ENCODE data around the gene SH3PXD2A.

The SH3PXD2A gene

GRCh38 chr10:103677486-103678177 lies 177.7 kb downstream of the SH3PXD2A start:
- peaks cover 10% of the 10 kb centered on the region for H3K4me1 ChIP-seq
- no peak for DNase-seq
- H3K36me3 ChIP-seq: no peaks in the 10 kb centered on the region
- H3K9me3 ChIP-seq: no peaks in the 10 kb centered on the region
- H3K27me3 ChIP-seq: no peaks in the 10 kb centered on the region
- peak overlapping the region; percentile 51 for H3K4me3 ChIP-seq (ENCODE audit: low read depth, low read length)
- TF ChIP-seq, protein P1, sequence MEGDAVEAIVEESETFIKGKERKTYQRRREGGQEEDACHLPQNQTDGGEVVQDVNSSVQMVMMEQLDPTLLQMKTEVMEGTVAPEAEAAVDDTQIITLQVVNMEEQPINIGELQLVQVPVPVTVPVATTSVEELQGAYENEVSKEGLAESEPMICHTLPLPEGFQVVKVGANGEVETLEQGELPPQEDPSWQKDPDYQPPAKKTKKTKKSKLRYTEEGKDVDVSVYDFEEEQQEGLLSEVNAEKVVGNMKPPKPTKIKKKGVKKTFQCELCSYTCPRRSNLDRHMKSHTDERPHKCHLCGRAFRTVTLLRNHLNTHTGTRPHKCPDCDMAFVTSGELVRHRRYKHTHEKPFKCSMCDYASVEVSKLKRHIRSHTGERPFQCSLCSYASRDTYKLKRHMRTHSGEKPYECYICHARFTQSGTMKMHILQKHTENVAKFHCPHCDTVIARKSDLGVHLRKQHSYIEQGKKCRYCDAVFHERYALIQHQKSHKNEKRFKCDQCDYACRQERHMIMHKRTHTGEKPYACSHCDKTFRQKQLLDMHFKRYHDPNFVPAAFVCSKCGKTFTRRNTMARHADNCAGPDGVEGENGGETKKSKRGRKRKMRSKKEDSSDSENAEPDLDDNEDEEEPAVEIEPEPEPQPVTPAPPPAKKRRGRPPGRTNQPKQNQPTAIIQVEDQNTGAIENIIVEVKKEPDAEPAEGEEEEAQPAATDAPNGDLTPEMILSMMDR (IDR thresholded peaks at IDR 0.05; ENCODE audit: low read depth, low read length): no peak

- no peaks in the 10 kb centered on the region for H3K27me3 ChIP-seq
- TF ChIP-seq, protein P1 (IDR thresholded peaks at IDR 0.05; ENCODE audit: low read depth, low read length): no peak
- H3K4me1 ChIP-seq: peaks cover 10% of the 10 kb centered on the region
- no peaks in the 10 kb centered on the region for H3K9me3 ChIP-seq
- H3K36me3 ChIP-seq: no peaks in the 10 kb centered on the region
- DNase-seq: no peak
- no peak overlapping the region for H3K4me3 ChIP-seq (ENCODE audit: low read depth, low read length)
Measured at GRCh38 chr10:103676851-103677417, 178.4 kb downstream of the SH3PXD2A start.

DNA sequence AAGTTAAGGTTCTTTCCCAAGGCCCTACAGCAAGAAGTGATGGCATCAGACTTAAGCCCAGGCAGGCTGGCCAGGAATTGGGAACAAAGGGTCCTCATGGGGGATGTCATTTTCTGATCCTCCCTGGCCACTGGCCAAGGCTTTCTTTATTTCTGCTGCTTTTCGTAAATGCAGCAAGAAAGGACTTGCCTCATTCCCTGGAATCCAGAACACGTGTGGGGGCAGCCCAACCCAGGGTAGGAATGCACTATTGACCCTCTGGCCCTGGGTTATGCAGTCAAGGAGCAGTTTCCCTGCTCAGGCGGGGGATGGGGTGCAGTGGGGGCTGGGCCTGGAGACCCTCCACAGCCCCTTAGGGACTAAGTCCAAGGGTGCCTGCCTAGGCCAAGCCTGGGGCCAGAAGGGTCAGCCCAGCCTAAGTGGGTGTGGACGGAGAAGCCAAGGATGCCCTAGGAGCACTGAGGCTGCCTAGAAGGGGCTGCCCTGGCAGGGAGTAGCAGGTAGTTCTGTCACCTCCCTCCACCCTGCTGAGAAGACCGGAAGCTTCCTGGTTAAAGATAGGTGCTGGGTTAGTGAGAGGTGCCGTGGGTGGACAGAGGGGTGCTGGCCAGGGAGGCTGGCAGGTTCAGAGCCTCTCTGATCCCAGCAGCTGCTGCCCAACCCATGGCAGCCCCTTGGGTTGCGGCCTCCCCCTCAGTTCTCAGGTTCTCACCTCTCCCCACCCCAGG lies 179.2 kb downstream of the SH3PXD2A start:
- TF ChIP-seq, protein P1 (IDR thresholded peaks at IDR 0.05; ENCODE audit: low read depth, low read length): no peak
- DNase-seq: no peak
- Histone ChIP-seq H3K4me1 (peaks cover 10% of the 10 kb centered on the region), H3K36me3 (no peaks in the 10 kb centered on the region), H3K4me3 (ENCODE audit: low read depth, low read length) (no peak overlapping the region), H3K27me3 (no peaks in the 10 kb centered on the region), H3K9me3 (no peaks in the 10 kb centered on the region)

- DNase-seq: no peak
- H3K4me3 ChIP-seq (ENCODE audit: low read depth, low read length): no peak overlapping the region
- TF ChIP-seq, protein P1 (IDR thresholded peaks at IDR 0.05; ENCODE audit: low read depth, low read length): no peak
- no peaks in the 10 kb centered on the region for H3K9me3 ChIP-seq
- H3K4me1 ChIP-seq: peaks cover 3% of the 10 kb centered on the region
- no peaks in the 10 kb centered on the region for H3K36me3 ChIP-seq
- no peaks in the 10 kb centered on the region for H3K27me3 ChIP-seq
Measured at GRCh38 chr10:103673606-103674005, 181.8 kb downstream of the SH3PXD2A start.

- H3K27me3 ChIP-seq: no peaks in the 10 kb centered on the region
- H3K36me3 ChIP-seq: no peaks in the 10 kb centered on the region
- H3K4me3 ChIP-seq (ENCODE audit: low read depth, low read length): no peak overlapping the region
- H3K9me3 ChIP-seq: no peaks in the 10 kb centered on the region
- DNase-seq: no peak
- TF ChIP-seq, protein P1 (IDR thresholded peaks at IDR 0.05; ENCODE audit: low read depth, low read length): no peak
- peaks cover 10% of the 10 kb centered on the region; the same call in 1 of the 2 replicates for H3K4me1 ChIP-seq
Measured at GRCh38 chr10:103672345-103672744, 183.0 kb downstream of the SH3PXD2A start.
